ENCODE results near the gene F11R. TPM values are rescaled to one million over a fixed set of nuclear protein-coding genes. Genes with fewer than 3 reads are reported as not detected.
A peak's percentile ranks its signal among the peaks of the same experiment; 100 is the strongest.

F11R gene
- total RNA-seq, 3 donors from 2014 or later, result 3.9 to 7.6 (median 7.3) TPM

DNA sequence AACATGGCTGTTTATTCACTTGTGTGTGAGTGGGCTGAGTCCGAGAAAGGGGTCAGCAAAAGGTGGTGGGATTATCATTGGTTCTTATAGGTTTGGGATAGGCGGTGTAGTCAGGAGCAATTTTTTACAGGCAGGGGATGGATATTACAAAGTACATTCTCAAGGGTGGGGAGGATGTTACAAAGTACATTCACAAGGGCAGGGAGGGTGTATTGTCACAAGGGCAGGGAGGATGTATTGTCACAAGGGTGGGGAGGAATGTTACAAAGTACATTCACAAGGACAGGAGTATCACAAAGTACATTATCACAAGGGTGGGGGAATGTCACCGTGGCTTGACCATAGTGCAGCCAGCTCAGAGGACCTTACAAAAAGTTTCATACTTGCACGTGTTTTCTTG lies 35.2 kb downstream of the F11R start:
- peaks cover 25% of the 10 kb centered on the region for H3K27me3 Mint-ChIP-seq (ENCODE audit: low read depth)
- no peaks in the 10 kb centered on the region for H3K9me3 Mint-ChIP-seq
- no peak overlapping the region for H3K4me3 Mint-ChIP-seq
- no peak for ATAC-seq
- peaks cover 15% of the 10 kb centered on the region for H3K4me1 Mint-ChIP-seq (ENCODE audit: low read depth)
- DNase-seq, result no peak
- no peaks in the 10 kb centered on the region for H3K36me3 Mint-ChIP-seq (ENCODE audit: insufficient read depth)

DNA sequence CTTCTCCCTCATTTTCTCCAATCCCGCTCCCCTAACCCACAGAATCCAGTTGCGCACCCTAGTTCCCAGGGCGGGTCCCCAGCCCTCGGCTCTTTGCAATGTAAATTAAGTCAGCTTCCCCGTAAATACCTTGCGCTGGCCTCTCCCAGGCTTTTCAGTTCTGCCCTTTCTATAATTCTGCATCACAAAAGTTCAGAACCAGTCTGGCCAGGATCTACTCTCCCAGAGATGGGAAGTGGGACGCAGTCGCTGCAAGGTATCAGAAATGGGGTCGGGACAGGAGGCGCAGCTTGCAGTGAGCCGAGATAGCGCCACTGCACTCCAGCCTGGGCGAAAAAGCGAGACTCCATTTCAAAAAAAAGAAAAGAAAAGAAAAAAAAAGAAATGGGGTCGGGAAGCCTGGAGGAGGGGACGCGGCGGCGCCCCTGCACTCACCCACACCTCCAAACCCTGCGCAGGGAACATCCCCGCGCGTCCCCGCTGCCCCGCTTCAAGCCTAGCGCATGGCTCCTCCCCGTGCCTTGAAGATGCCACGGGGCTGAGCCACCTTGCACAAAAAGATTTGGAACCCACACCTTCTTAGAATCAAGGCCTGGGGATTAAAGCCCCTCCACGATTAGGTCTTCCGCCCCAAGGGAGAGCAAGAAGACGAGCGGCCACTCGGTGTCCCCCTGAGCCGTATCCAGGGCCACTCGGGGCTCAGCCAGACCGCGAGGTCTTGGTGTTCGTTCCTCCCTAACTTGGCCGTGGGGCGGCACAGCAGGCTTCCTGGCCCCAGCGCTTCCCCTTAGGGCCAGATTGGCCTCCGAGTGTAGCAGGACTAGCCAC lies 39.2 kb downstream of the F11R start:
- Mint-ChIP-seq H3K9me3 (no peaks in the 10 kb centered on the region), H3K4me3 (peak overlapping the region; percentile 74)
- DNase-seq, result no peak

DNA sequence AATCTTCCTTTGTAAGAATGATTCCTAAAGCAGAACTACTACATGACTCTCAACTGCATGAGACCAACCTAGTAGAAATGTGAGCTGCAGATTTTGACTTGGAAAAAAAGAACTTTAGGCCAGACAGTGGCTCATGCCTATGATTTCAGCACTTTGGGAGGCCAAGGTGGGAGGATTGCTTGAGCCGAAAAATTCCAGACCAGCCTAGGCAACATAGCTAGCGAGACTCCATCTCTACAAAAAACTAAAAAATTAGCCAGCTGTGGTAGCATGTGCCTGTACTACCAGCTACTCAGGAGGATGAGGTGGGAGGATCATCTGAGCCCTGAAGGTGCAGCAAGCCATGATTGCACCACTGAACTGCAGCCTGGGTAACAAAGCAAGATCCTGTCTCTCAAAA lies 41.7 kb downstream of the F11R start:
- ATAC-seq (no peak), DNase-seq (no peak)
- H3K4me3 Mint-ChIP-seq, result no peak overlapping the region
- H3K9me3 Mint-ChIP-seq, result no peaks in the 10 kb centered on the region
- peaks cover 10% of the 10 kb centered on the region for H3K4me1 Mint-ChIP-seq (ENCODE audit: low read depth)
- no peaks in the 10 kb centered on the region for H3K36me3 Mint-ChIP-seq (ENCODE audit: insufficient read depth)
- peaks cover 38% of the 10 kb centered on the region for H3K27me3 Mint-ChIP-seq (ENCODE audit: low read depth)

More for the DNA sequence above, 39.2 kb downstream of the F11R start:
- peaks cover 33% of the 10 kb centered on the region for H3K27me3 Mint-ChIP-seq (ENCODE audit: low read depth)
- H3K4me1 Mint-ChIP-seq (ENCODE audit: low read depth), result peaks cover 10% of the 10 kb centered on the region
- H3K36me3 Mint-ChIP-seq (ENCODE audit: insufficient read depth), result no peaks in the 10 kb centered on the region
- ATAC-seq, result peak; percentile 67 to 75

- Mint-ChIP-seq H3K27me3 (ENCODE audit: low read depth) (peaks cover 40% of the 10 kb centered on the region), H3K36me3 (ENCODE audit: insufficient read depth) (no peaks in the 10 kb centered on the region), H3K4me1 (ENCODE audit: low read depth) (peaks cover 10% of the 10 kb centered on the region)
These were observed 42.4 kb downstream of the F11R start for GRCh38 chr1:160978510-160978927.

DNA sequence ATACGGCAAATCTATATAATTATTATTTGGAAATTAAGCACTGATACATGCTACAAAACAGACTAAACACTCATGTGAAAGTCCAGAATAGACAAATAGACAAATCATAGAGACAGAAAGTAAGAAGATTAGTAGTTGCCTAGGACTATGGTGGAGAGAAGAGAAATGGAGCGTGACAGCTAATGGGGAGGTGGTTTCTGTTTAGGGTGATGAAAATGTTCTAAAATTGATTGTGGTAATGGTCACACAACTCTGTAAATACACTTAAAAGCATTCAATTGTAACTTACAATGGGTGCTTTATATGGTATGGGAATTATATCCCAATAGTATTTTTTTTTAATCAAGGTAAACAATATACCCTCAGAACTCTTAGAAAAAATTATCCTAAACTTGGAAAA lies 45.9 kb downstream of the F11R start:
- DNase-seq (no peak), ATAC-seq (no peak)
- Mint-ChIP-seq H3K27me3 (ENCODE audit: low read depth) (peaks cover 18% of the 10 kb centered on the region), H3K9me3 (no peaks in the 10 kb centered on the region), H3K36me3 (ENCODE audit: insufficient read depth) (no peaks in the 10 kb centered on the region), H3K4me3 (no peak overlapping the region), H3K4me1 (ENCODE audit: low read depth) (no peaks in the 10 kb centered on the region)

More at GRCh38 chr1:160978510-160978927, 42.4 kb downstream of the F11R start:
- ATAC-seq (no peak), DNase-seq (no peak)
- Mint-ChIP-seq H3K9me3 (no peaks in the 10 kb centered on the region), H3K4me3 (no peak overlapping the region)

DNA sequence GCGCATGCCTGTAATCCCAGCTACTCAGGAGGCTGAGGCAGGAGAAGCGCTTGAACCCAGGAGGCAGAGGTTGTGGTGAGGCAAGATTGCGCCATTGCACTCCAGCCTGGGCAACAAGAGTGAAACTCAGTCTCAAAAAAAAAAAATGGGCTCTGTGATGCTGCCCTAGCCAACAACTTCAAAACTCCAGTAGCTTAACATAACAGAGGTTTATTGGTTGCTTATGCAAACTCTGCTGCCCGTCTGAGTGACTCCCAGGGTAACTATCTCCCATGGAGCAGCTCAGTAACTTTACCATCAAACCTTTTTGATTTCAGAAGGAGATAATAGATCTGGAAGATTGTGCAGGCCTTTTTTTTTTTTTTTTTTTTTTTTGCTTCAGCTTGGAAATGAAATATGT lies 47.5 kb downstream of the F11R start:
- DNase-seq (no peak), ATAC-seq (no peak)
- no peaks in the 10 kb centered on the region for H3K36me3 Mint-ChIP-seq (ENCODE audit: insufficient read depth)
- no peaks in the 10 kb centered on the region for H3K4me1 Mint-ChIP-seq (ENCODE audit: low read depth)
- H3K9me3 Mint-ChIP-seq, result no peaks in the 10 kb centered on the region
- peaks cover 16% of the 10 kb centered on the region for H3K27me3 Mint-ChIP-seq (ENCODE audit: low read depth)
- no peak overlapping the region for H3K4me3 Mint-ChIP-seq

DNA sequence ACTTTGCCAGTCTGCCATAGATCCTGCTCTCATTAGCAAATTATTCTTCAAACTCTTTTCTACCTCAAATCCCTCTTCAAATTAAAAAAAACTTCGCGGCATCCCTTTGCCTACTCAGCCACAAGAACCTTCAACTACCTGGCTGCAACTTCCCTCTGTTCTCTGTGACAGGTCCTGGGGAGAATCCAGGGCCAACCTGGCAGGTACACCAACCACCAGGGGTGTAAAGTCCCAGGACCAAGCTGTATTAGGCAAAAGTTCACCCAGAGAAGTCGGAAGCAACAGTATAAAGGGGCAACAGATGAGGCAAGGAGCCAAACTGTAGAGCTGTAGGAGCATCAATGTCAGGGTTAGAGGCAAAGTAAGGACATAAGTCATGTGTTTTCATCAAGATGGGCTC lies 48.0 kb downstream of the F11R start:
- Mint-ChIP-seq H3K36me3 (ENCODE audit: insufficient read depth) (no peaks in the 10 kb centered on the region), H3K27me3 (ENCODE audit: low read depth) (peaks cover 15% of the 10 kb centered on the region), H3K4me3 (no peak overlapping the region), H3K9me3 (no peaks in the 10 kb centered on the region), H3K4me1 (ENCODE audit: low read depth) (no peaks in the 10 kb centered on the region)
- DNase-seq (no peak), ATAC-seq (no peak)

- no peak overlapping the region for H3K4me3 Mint-ChIP-seq
- H3K4me1 Mint-ChIP-seq (ENCODE audit: low read depth), result no peaks in the 10 kb centered on the region
- H3K36me3 Mint-ChIP-seq (ENCODE audit: insufficient read depth), result no peaks in the 10 kb centered on the region
- ATAC-seq, result peak; percentile 86 to 89
- H3K27me3 Mint-ChIP-seq (ENCODE audit: low read depth), result peaks cover 13% of the 10 kb centered on the region
- H3K9me3 Mint-ChIP-seq, result no peaks in the 10 kb centered on the region
- no peak for DNase-seq
These were observed 49.3 kb downstream of the F11R start for GRCh38 chr1:160971618-160972056.

- Mint-ChIP-seq H3K4me1 (ENCODE audit: low read depth) (no peaks in the 10 kb centered on the region), H3K4me3 (no peak overlapping the region), H3K9me3 (no peaks in the 10 kb centered on the region), H3K27me3 (ENCODE audit: low read depth) (no peaks in the 10 kb centered on the region), H3K36me3 (ENCODE audit: insufficient read depth) (no peaks in the 10 kb centered on the region)
- ATAC-seq (no peak), DNase-seq (no peak)
These were observed 57.4 kb downstream of the F11R start for GRCh38 chr1:160963521-160963920.

GRCh38 chr1:160961419-160961818 lies 59.5 kb downstream of the F11R start:
- Mint-ChIP-seq H3K4me1 (ENCODE audit: low read depth) (no peaks in the 10 kb centered on the region), H3K36me3 (ENCODE audit: insufficient read depth) (no peaks in the 10 kb centered on the region), H3K27me3 (ENCODE audit: low read depth) (no peaks in the 10 kb centered on the region), H3K4me3 (no peak overlapping the region), H3K9me3 (no peaks in the 10 kb centered on the region)
- DNase-seq (no peak), ATAC-seq (no peak)

- ATAC-seq (no peak), DNase-seq (no peak)
- Mint-ChIP-seq H3K4me3 (no peak overlapping the region), H3K4me1 (ENCODE audit: low read depth) (peaks cover 2% of the 10 kb centered on the region), H3K9me3 (no peaks in the 10 kb centered on the region), H3K27me3 (ENCODE audit: low read depth) (no peaks in the 10 kb centered on the region), H3K36me3 (ENCODE audit: insufficient read depth) (no peaks in the 10 kb centered on the region)
These were observed 64.0 kb downstream of the F11R start for GRCh38 chr1:160956966-160957365.

DNA sequence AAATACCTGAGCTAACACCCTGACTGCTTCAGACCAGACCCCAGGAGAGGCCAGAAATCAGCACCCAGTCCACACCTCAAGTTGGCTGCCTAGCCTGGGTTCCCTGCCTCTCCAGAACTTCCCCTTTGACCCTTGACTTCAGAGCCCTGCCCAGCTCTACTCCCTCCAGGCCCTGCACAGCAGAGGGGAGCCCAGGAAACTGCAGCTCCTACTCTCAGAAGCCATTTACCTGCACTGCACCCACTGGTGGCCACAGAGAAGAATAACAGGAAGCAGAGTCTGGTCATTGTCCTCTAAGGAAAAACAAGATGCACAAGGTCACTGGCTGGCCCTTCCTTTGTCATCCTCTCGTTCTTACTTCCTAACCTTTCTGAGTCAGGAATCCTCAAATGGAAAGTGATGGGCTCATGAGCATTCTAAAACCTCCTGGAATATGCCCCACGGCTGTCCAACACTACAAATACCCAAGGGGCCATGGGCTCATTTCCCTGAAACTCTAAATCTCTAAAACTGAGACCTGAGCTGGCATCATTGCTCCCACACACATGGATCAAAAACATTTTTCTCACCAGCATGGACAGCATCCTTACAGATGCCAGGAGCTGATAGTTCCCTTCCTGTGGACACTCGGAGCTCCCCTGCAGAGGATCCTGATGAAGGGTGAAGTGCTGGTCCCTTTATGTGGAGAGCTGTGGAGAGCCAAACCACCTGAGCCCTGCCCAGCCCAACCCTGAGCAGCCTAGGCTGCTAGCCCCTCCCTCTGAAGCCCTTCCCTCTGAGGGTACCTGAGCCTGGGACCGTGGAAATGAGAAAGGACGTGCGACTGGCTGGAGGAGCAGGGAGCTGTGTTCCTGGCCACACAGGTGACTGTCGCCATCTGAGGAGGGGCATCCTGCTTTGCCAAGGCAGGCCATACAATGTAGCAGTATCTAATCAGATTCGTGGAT lies 66.5 kb downstream of the F11R start, which contains the start of gene ITLN2:
TSS of gene ITLN2 (minus strand) at position 652 of the 947 bp plus-strand sequence. CDS start at position 584, 68 bp downstream.
- no peak within 1 kb of the TSS for H3K4me3 Mint-ChIP-seq
- no peaks in the 10 kb centered on the region for H3K36me3 Mint-ChIP-seq (ENCODE audit: insufficient read depth)
- H3K27me3 Mint-ChIP-seq (ENCODE audit: low read depth), result no peaks in the 10 kb centered on the region
- DNase-seq (peak; percentile 24), ATAC-seq (peak; percentile 68 to 84)
- H3K9me3 Mint-ChIP-seq, result no peaks in the 10 kb centered on the region
- H3K4me1 Mint-ChIP-seq (ENCODE audit: low read depth), result peaks cover 4% of the 10 kb centered on the region

DNA sequence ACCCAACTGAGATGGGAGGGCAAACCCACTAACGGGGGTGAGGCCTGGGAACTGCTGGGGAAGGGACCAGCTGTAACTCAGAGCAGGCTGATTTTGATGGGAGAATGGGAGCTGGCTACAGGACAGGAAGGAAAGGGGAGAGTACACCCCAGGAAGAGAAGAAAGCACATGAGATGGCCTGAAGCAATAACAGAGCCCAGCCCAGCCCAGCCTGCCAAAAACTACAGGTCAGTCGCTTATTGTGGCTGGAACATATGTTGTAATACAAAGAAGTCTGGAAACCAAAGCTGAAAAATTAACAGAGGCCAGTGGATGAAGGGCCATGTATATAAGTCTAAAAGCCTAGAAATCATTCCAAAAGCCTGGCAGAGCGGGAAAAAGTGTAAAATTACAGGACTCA lies 67.9 kb downstream of the F11R start:
- DNase-seq (no peak), ATAC-seq (no peak)
- Mint-ChIP-seq H3K4me1 (ENCODE audit: low read depth) (peaks cover 4% of the 10 kb centered on the region), H3K27me3 (ENCODE audit: low read depth) (no peaks in the 10 kb centered on the region), H3K4me3 (no peak overlapping the region), H3K9me3 (no peaks in the 10 kb centered on the region), H3K36me3 (ENCODE audit: insufficient read depth) (no peaks in the 10 kb centered on the region)

- DNase-seq, result no peak
- Mint-ChIP-seq H3K27me3 (ENCODE audit: low read depth) (no peaks in the 10 kb centered on the region), H3K4me3 (no peak overlapping the region), H3K4me1 (ENCODE audit: low read depth) (peaks cover 4% of the 10 kb centered on the region), H3K9me3 (no peaks in the 10 kb centered on the region), H3K36me3 (ENCODE audit: insufficient read depth) (no peaks in the 10 kb centered on the region)
- no peak for ATAC-seq
These were observed 68.8 kb downstream of the F11R start for GRCh38 chr1:160952129-160952510.
